Neural cell (in vitro differentiated cells): ENCODE measurements around the gene GABPB1. TPM values are rescaled to one million over a fixed set of nuclear protein-coding genes. Genes with fewer than 3 reads are reported as not detected.

Experiments
- H2AFZ ChIP-seq: fragments of 200-600, 300-800 bp; sonication (generic), shearing (Covaris generic); 2 replicates; pipeline ENCODE4 v1.6.0; 2014; ENCODE audit warnings: low read depth, mild to moderate bottlenecking, antibody characterized with exemption, low read length, moderate library complexity
- H3F3A ChIP-seq: fragments of 200-600 bp; shearing (Covaris generic); 2 replicates; pipeline ENCODE4 v1.6.1; 2016; ENCODE audit warnings: mild to moderate bottlenecking, moderate library complexity, mixed read lengths, antibody characterized with exemption, low read length; ENCODE audit not compliant: insufficient read depth, poor library complexity, severe bottlenecking
- H3K27ac ChIP-seq: fragments of 200-600, 300-800 bp; sonication (generic), shearing (Covaris generic); 2 replicates; pipeline ENCODE4 v1.5.1; 2014; ENCODE audit warnings: mild to moderate bottlenecking, low read length, moderate library complexity
- H3K27me3 ChIP-seq: fragments of 300-800, 200-600 bp; sonication (generic), shearing (Covaris generic); 2 replicates; pipeline ENCODE4 v1.6.0; 2014; ENCODE audit warnings: mild to moderate bottlenecking, low read depth, low read length, moderate library complexity; ENCODE audit not compliant: insufficient read depth
- H3K36me3 ChIP-seq: fragments of 300-800, 200-600 bp; sonication (generic), shearing (Covaris generic); 2 replicates; pipeline ENCODE4 v1.5.1; 2014; ENCODE audit warnings: mild to moderate bottlenecking, antibody characterized with exemption, low read length, moderate library complexity; ENCODE audit not compliant: insufficient read depth
- H3K4me2 ChIP-seq: fragments of 300-800, 200-600 bp; sonication (generic), shearing (Covaris generic); 2 replicates; pipeline ENCODE4 v1.6.0; 2014; ENCODE audit warnings: mild to moderate bottlenecking, low read length
- H3K4me3 ChIP-seq: fragments of 300-800, 200-600 bp; sonication (generic), shearing (Covaris generic); 2 replicates; pipeline ENCODE4 v1.5.1; 2014; ENCODE audit warnings: mild to moderate bottlenecking, low read length, moderate library complexity
- H3K79me2 ChIP-seq: fragments of 200-600 bp; shearing (Covaris generic); replicated peaks from 2 replicates; pipeline ENCODE4 v1.6.0; 2014; ENCODE audit warnings: mild to moderate bottlenecking, low read length, moderate library complexity; ENCODE audit not compliant: insufficient read depth
- H3K9ac ChIP-seq: fragments of 300-800, 200-600 bp; sonication (generic), shearing (Covaris generic); 2 replicates; pipeline ENCODE4 v1.6.1; 2016; ENCODE audit warnings: mild to moderate bottlenecking, low read length, mixed read lengths
- H3K9me2 ChIP-seq: fragments of 200-600 bp; shearing (Covaris generic); 2 replicates; pipeline ENCODE4 v1.6.1; 2016; ENCODE audit warnings: mild to moderate bottlenecking, low read length, mixed read lengths; ENCODE audit not compliant: insufficient read depth
- H3K9me3 ChIP-seq: fragments of 200-600, 300-800 bp; sonication (generic), shearing (Covaris generic); 2 replicates; pipeline ENCODE4 v1.6.1; 2016; ENCODE audit warnings: mild to moderate bottlenecking, mixed run types, low read length, moderate library complexity, mixed read lengths
- H4K20me1 ChIP-seq: fragments of 200-600 bp; shearing (Covaris generic); 2 replicates; pipeline ENCODE4 v1.6.1; 2016; ENCODE audit warnings: mild to moderate bottlenecking, mixed run types; ENCODE audit not compliant: insufficient read depth
- CTCF ChIP-seq: fragments of 450-650 bp; IDR thresholded peaks from 2 replicates; pipeline ENCODE4 v1.5.1; 2014; ENCODE audit warnings: antibody characterized with exemption, mild to moderate bottlenecking, moderate library complexity; ENCODE audit not compliant: poor library complexity, severe bottlenecking
- EP300 ChIP-seq: fragments of 450-650 bp; conservative IDR thresholded peaks from 2 replicates; pipeline ENCODE4 v1.6.1; 2014; ENCODE audit warnings: antibody characterized with exemption, mild to moderate bottlenecking, moderate library complexity; ENCODE audit not compliant: poor library complexity, severe bottlenecking
- EZH2 ChIP-seq: fragments of 200-600, 300-800 bp; shearing (Covaris generic), sonication (generic); IDR thresholded peaks from 2 replicates; pipeline ENCODE4 v1.6.1; 2014; ENCODE audit warnings: antibody characterized with exemption, low read length, borderline replicate concordance, mild to moderate bottlenecking; ENCODE audit not compliant: insufficient read depth, poor library complexity, severe bottlenecking
- MXI1 ChIP-seq: fragments of 450-650 bp; conservative IDR thresholded peaks from 2 replicates; pipeline ENCODE4 v1.6.1; 2014; ENCODE audit warnings: antibody characterized with exemption, mild to moderate bottlenecking; ENCODE audit not compliant: poor library complexity, severe bottlenecking
- POLR2AphosphoS5 ChIP-seq: IDR thresholded peaks from 2 replicates; pipeline ENCODE4 v1.6.1; 2012
- RAD21 ChIP-seq: fragments of 450-650 bp; conservative IDR thresholded peaks from 2 replicates; pipeline ENCODE4 v1.6.1; 2014; ENCODE audit warnings: antibody characterized with exemption, mild to moderate bottlenecking, moderate library complexity
- SMC3 ChIP-seq: fragments of 450-650 bp; conservative IDR thresholded peaks from 2 replicates; pipeline ENCODE4 v1.6.1; 2014; ENCODE audit warnings: antibody characterized with exemption, mild to moderate bottlenecking, moderate library complexity; ENCODE audit not compliant: poor library complexity
- TAF1 ChIP-seq: IDR thresholded peaks from 2 replicates; pipeline ENCODE4 v1.6.1; 2012; ENCODE audit warnings: low read depth
- polyA plus RNA-seq: library from polyadenylated mRNA; depleted of rRNA; stranded (reverse); fragments of >200 nt; gene quantifications from 2 replicates; pipeline ENCODE4 v1.2.3, GENCODE V29; 2014
- TF ChIP-seq, protein P1 (sequence below): IDR thresholded peaks from 2 replicates; pipeline ENCODE4 v1.6.1; 2012; ENCODE audit warnings: borderline replicate concordance

GABPB1 gene
- polyA plus RNA-seq, 1 donor from 2014 or later: 34.1 TPM

DNA sequence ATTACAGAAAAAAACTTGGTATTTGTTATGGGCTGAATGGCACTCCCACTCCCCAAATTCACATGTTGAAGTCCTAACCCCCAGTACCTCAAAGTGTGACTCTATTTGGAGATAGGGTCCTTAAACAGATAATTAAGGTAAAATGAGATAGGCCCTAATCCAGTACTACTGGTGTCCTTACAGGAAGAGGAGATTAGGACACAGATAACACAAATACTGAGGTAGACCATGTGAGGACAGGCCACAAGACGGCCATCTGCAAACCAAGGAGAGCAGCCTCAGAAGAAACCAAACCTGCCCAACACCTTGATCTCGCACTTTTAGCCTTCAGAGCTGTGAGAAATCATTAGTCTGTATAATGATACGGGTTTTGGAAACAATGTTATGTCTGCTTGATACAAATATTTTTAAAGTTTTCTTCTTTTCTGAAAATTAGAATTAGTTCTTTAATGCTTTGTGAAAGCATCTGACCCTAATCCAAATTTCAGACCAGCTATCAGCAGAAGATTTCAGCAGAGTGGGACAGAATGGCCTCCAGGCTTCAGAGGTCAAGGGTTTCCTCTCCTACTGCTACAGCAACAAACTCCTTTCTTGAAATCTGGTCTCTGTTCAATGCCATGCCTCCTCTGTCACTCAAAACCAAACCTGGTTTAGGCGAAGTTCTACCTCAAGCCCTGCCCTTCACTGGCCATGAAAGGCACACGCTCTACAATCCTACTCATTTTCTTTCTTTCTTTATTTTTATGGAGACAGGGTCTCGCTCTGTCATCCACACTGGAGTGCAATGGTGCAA lies 67.5 kb downstream of the GABPB1 start:
- no peak overlapping the region for H2AFZ ChIP-seq
- TF ChIP-seq EP300 (no peak), POLR2AphosphoS5 (no peak)
- TF ChIP-seq, protein P1, sequence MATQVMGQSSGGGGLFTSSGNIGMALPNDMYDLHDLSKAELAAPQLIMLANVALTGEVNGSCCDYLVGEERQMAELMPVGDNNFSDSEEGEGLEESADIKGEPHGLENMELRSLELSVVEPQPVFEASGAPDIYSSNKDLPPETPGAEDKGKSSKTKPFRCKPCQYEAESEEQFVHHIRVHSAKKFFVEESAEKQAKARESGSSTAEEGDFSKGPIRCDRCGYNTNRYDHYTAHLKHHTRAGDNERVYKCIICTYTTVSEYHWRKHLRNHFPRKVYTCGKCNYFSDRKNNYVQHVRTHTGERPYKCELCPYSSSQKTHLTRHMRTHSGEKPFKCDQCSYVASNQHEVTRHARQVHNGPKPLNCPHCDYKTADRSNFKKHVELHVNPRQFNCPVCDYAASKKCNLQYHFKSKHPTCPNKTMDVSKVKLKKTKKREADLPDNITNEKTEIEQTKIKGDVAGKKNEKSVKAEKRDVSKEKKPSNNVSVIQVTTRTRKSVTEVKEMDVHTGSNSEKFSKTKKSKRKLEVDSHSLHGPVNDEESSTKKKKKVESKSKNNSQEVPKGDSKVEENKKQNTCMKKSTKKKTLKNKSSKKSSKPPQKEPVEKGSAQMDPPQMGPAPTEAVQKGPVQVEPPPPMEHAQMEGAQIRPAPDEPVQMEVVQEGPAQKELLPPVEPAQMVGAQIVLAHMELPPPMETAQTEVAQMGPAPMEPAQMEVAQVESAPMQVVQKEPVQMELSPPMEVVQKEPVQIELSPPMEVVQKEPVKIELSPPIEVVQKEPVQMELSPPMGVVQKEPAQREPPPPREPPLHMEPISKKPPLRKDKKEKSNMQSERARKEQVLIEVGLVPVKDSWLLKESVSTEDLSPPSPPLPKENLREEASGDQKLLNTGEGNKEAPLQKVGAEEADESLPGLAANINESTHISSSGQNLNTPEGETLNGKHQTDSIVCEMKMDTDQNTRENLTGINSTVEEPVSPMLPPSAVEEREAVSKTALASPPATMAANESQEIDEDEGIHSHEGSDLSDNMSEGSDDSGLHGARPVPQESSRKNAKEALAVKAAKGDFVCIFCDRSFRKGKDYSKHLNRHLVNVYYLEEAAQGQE: no peak
- no peak overlapping the region for H3K9ac ChIP-seq
- H3K9me2 ChIP-seq: no peaks in the 10 kb centered on the region
- no peaks in the 10 kb centered on the region for H3F3A ChIP-seq
- H3K27ac ChIP-seq: no peak overlapping the region
- no peaks in the 10 kb centered on the region for H3K36me3 ChIP-seq
- no peak overlapping the region for H3K4me3 ChIP-seq
- H4K20me1 ChIP-seq: no peaks in the 10 kb centered on the region
- H3K9me3 ChIP-seq: no peaks in the 10 kb centered on the region
- no peaks in the 10 kb centered on the region for H3K27me3 ChIP-seq
- H3K79me2 ChIP-seq: no peaks in the 10 kb centered on the region
- H3K4me2 ChIP-seq: no peak overlapping the region

DNA sequence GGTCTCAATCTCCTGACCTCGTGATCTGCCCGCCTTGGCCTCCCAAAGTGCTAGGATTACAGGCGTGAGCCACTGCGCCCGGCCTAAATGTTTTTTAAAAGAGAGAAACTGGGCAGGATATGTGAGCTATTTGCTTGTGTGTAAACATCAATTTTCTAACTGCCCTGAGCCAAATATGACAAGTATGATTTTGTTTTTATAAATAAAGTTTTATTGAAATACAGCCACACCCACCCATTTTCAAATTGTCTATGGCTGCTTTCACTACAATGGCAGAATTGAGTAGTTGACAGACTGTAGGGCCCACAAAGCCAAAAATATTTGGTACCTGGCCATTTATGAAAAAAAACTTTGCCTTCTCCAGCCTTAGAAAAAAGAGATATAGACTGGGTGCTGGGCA lies 73.6 kb downstream of the GABPB1 start:
- Histone ChIP-seq H3K9ac (no peak overlapping the region), H3K9me3 (no peaks in the 10 kb centered on the region), H2AFZ (no peak overlapping the region), H3K9me2 (no peaks in the 10 kb centered on the region), H3K4me2 (no peak overlapping the region), H3K36me3 (no peaks in the 10 kb centered on the region), H3K27me3 (no peaks in the 10 kb centered on the region), H3K79me2 (no peaks in the 10 kb centered on the region), H4K20me1 (no peaks in the 10 kb centered on the region), H3K27ac (no peak overlapping the region), H3F3A (no peaks in the 10 kb centered on the region), H3K4me3 (no peak overlapping the region)
- no peak for TF ChIP-seq MXI1
- TF ChIP-seq POLR2AphosphoS5: no peak
- TF ChIP-seq EP300: no peak
- no peak for TF ChIP-seq TAF1
- TF ChIP-seq EZH2: no peak
- TF ChIP-seq, protein P1: no peak
- TF ChIP-seq SMC3: no peak
- no peak for TF ChIP-seq RAD21
- no peak for TF ChIP-seq CTCF
